Measurements from ENCODE around the gene CELA3A.
"Not testable (repeated sequence)": the region's sequence is repeated elsewhere in the genome, so short reads cannot be mapped to it uniquely, and the experiment has no call there.

Gene CELA3A

GRCh38 chr1:22018583-22019559, 17.4 kb downstream of the CELA3A start:
- peak; percentile 96 for DNase-seq (ENCODE audit: low read depth)

DNA sequence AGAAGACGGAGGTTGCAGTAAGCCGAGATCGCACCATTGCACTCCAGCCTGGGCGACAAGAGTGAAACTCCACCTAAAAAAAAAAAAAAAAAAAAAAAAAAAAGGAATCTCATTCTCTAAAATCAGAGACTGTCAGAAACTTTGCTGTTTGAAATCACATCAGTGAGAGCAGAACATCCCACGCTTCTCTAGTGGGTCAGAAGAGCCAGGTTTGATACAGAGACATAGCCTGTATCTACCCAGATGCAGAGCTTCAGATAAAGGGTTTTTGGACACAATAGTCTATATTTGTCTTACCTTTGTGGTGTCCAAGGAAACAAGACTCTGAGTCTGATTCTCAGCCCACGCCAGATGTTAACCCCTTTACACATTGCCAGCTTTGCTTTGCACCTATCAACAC, 19.6 kb downstream of the CELA3A start:
- DNase-seq (ENCODE audit: low read depth) = no peak

DNA sequence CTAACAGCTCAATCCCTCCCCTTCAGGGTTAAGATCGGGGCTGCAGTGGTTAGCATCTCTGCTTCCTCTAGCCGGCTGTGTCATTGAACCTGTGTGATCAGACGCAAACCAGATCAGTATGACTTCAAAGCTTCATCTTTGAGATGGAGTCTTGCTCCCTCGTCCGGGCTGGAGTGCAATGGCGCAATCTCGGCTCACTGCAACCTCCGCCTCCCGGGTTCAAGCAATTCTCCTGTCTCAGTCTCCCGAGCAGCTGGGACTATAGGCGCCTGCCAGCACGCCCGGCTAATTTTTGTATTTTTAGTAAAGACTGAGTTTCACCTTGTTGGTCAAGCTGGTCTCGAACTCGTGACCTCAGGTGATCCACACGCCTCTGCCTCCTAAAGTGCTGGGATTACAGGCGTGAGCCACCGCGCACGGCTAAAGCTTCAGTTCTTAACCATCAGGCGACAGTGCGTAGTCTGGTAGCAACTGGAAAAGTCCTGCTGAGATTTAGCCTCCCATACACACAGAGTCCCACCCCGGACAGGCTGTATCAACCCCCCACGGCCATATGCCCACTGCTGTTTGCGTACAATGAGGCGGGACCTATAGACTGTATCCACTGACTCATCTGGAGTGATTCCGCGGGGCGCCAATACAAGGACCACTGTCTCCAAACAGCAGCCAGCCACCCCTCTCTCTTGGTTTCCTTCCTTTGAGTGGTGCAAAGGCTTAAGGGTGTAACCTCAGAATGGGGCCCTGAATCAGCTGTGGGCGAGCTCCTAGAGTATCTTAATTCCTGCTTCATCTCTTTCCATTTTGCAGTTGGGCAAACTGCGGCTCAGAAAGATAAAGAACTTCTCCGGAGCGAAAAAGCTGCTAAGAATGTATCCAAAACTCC, 23.3 kb downstream of the CELA3A start:
- no peak for DNase-seq (ENCODE audit: low read depth)

GRCh38 chr1:22025368-22026155, 24.1 kb downstream of the CELA3A start:
- peak; percentile 78 for DNase-seq (ENCODE audit: low read depth)

GRCh38 chr1:22026924-22027289, 25.4 kb downstream of the CELA3A start:
- no peak for DNase-seq (ENCODE audit: low read depth)

- DNase-seq (ENCODE audit: low read depth) = no peak
Observed at GRCh38 chr1:22030057-22030456, 28.6 kb downstream of the CELA3A start.

- DNase-seq (ENCODE audit: low read depth) = no peak
Observed at GRCh38 chr1:22030473-22030872, 29.0 kb downstream of the CELA3A start.

DNA sequence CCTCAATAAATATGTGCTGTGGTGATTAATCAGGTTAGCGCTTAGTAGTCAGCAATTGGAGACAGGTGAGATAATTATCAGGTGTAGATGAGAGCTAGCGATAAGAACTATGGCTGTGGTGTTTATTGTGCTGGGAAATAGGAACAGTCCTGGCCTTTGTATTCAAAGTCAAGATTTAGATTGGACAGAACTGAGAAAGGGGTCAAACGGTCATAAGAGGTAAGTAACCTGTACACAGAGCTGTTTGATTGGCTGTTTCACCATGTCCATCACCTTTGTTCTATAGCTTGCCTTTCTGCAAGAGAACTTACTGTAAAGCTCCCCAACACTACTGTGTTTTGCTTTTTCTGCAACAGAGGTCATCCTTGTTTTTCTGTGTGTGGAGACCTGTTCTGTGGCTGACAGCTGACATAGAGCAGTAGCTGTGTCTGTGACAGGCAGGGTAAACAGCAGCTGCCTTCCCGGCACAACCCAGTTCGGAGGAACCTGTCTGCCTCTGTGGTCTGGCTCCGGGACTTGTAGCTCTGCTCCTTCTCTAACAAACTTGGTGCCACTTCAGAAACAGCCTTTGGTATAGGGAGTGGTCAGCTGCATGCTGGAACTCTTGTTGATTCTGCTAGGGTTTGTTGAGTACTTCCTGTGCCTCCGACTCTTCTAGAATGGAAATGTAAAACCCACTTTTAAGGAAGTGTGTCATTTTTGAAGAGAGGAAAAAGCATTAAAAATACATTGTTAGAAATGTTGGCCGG, 29.9 kb downstream of the CELA3A start:
- no peak for DNase-seq (ENCODE audit: low read depth)

DNA sequence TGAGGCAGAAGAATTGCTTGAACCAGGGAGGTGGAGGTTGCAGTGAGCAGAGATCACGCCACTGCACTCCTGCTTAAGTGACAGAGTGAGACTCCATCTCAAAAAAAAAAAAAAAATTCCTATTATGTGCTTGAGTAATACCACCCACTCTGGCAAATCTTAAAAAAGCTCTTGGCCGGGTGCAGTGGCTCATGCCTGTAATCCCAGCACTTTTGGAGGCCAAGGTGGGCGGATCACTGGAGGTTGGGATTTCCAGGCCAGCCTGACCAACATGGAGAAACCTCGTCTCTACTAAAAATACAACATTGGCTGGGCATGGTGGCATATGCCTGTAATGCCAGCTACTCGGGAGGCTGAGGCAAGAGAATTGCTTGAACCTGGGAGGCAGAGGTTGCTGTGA, 33.4 kb downstream of the CELA3A start:
- DNase-seq (ENCODE audit: low read depth) = not testable (repeated sequence)

DNA sequence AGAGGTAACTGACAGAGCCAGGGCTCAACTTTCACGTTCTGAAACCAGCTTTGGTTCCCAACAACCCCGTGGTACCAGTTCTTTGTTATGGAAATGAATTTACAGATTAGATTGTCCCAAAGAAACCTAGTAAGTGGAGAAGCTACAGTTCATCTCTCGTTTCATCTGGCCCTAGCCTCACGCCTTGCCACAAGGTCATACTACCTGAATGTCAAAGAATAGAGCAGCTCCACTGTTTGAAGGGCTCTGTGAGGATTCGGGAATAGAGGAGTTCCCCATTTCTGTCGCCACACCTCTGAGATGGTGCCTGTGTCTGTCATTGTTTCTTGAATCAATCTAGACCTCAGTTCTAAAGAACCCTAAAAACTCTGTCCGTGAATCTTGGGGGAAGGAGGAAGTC, 36.1 kb downstream of the CELA3A start:
- no peak for DNase-seq (ENCODE audit: low read depth)

- no peak for DNase-seq (ENCODE audit: low read depth)
Observed at GRCh38 chr1:22038036-22038435, 36.6 kb downstream of the CELA3A start.

GRCh38 chr1:22039594-22040285, 38.3 kb downstream of the CELA3A start:
- peak; percentile 47 for DNase-seq (ENCODE audit: low read depth)

- no peak for DNase-seq (ENCODE audit: low read depth)
Observed at GRCh38 chr1:22040286-22040623, 38.8 kb downstream of the CELA3A start.

GRCh38 chr1:22041505-22041904, 40.0 kb downstream of the CELA3A start:
- DNase-seq (ENCODE audit: low read depth) = no peak

DNA sequence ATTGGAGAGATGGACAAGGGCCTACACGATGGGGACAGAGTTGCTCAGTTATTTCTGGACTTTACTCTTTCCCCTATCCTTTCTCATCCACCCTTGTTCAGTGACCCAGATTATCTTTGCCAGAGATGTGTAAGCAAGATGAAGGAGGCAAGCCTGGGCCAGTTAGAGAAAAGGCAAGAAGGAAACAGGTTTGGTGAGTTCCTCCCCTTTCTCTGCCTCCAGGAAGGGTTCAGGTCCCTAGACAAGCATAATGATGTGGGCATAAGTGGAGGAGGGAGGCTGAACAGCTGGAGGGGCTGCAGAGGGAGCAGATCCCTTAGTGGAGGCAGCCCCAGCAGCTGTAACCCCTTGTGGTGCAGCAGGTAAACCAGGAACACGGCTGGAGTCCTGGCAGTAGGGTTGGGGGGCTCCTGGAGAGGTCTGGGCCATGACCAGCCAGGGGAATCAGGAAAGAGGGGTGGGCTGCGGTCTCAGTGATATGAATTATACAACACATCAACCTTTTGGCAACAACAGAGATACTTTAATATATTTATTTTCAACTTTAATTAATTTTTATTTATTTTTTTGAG, 41.8 kb downstream of the CELA3A start:
- DNase-seq (ENCODE audit: low read depth) = no peak

- peak; percentile 74 for DNase-seq (ENCODE audit: low read depth)
Observed at GRCh38 chr1:22044690-22045420, 43.4 kb downstream of the CELA3A start.

DNA sequence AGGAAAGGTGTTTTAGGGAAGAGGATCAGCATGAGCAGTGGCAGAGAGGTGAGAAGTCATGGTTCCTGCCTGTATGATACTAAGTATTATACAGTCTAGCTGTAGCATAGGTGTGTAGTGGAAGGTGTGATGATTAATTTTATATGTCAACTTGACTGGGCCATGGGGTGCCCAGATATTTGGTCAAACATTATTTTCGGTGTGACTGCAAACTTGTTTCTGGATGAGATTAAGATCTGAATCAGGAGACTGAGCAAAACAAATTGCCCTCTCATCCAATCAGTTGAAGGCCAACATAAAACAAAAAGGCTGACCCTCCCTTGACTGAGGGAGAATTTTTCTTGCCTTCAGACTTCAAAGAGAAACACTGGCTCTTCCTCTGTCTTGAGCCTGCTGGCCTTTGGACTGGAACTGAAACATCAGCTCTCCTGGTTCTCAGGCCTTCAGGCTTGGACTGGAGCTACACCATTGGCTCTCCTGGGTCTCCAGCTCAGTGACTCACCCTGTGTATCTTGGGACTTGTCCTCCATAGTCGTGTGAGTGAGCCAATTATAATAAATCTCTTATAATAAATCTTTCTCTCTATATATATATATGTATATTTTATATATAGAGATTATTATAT, 44.3 kb downstream of the CELA3A start:
- DNase-seq (ENCODE audit: low read depth) = no peak

GRCh38 chr1:22048351-22049192, 47.1 kb downstream of the CELA3A start:
- no peak for DNase-seq (ENCODE audit: low read depth)

Measured in stromal cell of bone marrow (primary cell).